Peyer's patch (tissue), 4 donors: Measurements from ENCODE around the gene SLC7A14.

Experiments used
- CTCF ChIP-seq, 6 experiments: fragments of 450-650 bp in 4 of 6; fragments of 200-600 bp in 2 of 6; sonication (generic) in 1 of 6; IDR thresholded peaks; one replicate each; pipeline ENCODE4 v1.5.1; 2017 to 2019; ENCODE audit warnings: antibody characterized with exemption in 6 of 6, mild to moderate bottlenecking in 3 of 6, moderate library complexity in 1 of 6
- POLR2A ChIP-seq, 2 donors: fragments of 450-650 bp; IDR thresholded peaks; one replicate each; pipeline ENCODE4 v1.5.1; 2017; ENCODE audit warnings: antibody characterized with exemption in 2 of 2, mild to moderate bottlenecking in 2 of 2, moderate library complexity in 2 of 2

GRCh38 chr3:170610321-170610884 is 24.5 kb upstream of the SLC7A14 start:
- TF ChIP-seq POLR2A (IDR thresholded peaks at IDR 0.05): no peak
- TF ChIP-seq CTCF (IDR thresholded peaks at IDR 0.05): no peak
